Activated naive CD4-positive, alpha-beta T cell treated with anti-CD3 and anti-CD28 coated beads for 36 hours (primary cell): ENCODE data around the gene PDIK1L. TPM values are rescaled to one million over a fixed set of nuclear protein-coding genes. Genes with fewer than 3 reads are reported as not detected.

Source experiments
- CTCF ChIA-PET: fragments of 350-600 bp; sonication (Branson Sonifier 250); formaldehyde crosslinking; loops from one replicate; lab custom pipeline; 2021; ENCODE audit warnings: antibody characterized with exemption; lab: Charles Lee
- DNase-seq: peaks from one replicate; pipeline ENCODE4 v3.0.0-alpha.2; 2020
- H3K27ac Mint-ChIP-seq: one replicate; pipeline ENCODE4 v1.8.0; 2021; ENCODE audit warnings: mild to moderate bottlenecking, mixed read lengths
- H3K27me3 Mint-ChIP-seq: one replicate; pipeline ENCODE4 v1.8.0; 2021; ENCODE audit warnings: low read depth, mixed read lengths
- H3K36me3 Mint-ChIP-seq: one replicate; pipeline ENCODE4 v1.8.0; 2021; ENCODE audit warnings: low read depth, mixed read lengths
- H3K4me1 Mint-ChIP-seq: one replicate; pipeline ENCODE4 v1.8.0; 2021; ENCODE audit warnings: low read depth, mixed read lengths
- H3K4me3 Mint-ChIP-seq: one replicate; pipeline ENCODE4 v1.8.0; 2021; ENCODE audit warnings: mild to moderate bottlenecking, moderate library complexity, mixed read lengths
- H3K9me3 Mint-ChIP-seq: one replicate; pipeline ENCODE4 v1.8.0; 2021; ENCODE audit warnings: mixed read lengths
- intact Hi-C: fragments of 100-400 bp; cut with micrococcal nuclease; formaldehyde crosslinking; loops from one replicate; pipeline ENCODE4 v1.15.1; 2023
- total RNA-seq, 2 experiments: library from RNA; stranded (reverse); gene quantifications; one replicate each; pipeline ENCODE4 v1.2.3, GENCODE V29; 2021

Gene PDIK1L
- total RNA-seq, 2 experiments from 2014 or later = 20.5 to 21.4 TPM

DNA sequence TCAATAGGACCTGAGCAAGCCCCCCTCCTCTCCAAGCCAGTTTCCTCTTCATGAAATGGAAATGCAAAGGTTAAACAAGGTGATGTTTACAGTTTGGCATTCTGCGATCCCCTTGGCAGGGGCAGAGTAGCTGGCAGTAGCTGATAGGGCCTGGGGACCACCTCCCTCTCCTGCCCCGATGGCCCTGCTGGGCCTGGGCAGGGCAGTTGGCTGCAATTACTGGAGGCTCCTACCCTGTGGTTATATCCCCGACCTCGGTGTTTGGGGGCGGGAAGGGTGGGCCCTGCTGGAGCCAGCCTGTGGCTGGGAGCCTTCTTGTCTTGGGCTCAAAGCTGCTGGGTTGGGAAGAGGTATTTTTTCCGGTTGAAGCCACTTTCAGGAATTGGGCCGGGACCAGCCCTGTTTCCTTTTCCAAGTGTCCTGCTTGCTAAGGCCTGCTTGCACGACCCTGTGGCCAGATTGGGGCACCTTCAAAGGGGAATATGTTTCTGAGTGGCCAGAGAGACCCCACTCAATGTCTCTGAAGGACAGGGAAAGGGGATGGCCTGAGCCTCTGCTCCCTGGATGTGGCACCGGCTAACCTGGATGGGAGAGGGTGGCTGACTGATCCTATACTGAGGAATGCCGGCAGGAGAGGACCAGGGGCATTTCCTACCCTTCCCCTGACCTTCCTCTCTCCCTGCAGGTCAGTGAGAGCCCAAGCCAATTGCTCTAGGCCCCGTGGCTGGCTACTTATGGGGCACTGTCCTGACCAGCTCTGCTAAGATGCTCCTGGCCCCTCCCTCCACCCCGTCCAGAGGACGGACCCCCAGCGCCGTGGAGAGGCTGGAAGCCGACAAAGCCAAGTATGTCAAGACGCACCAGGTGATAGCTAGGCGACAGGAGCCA lies 49.1 kb downstream of the PDIK1L start:
- CTCF ChIA-PET = interaction anchor here (0.9 kb wide), 1 partner anchor 9 kb away, joined by 5 read pairs; the partner anchor contains the start of gene ZNF593
- Mint-ChIP-seq H3K4me3 (no peak overlapping the region), H3K27me3 (peaks cover 29% of the 10 kb centered on the region), H3K9me3 (no peaks in the 10 kb centered on the region), H3K36me3 (no peaks in the 10 kb centered on the region), H3K4me1 (peaks cover 16% of the 10 kb centered on the region), H3K27ac (no peak overlapping the region)
- intact Hi-C loops = no loop called here
- no peak for DNase-seq

DNA sequence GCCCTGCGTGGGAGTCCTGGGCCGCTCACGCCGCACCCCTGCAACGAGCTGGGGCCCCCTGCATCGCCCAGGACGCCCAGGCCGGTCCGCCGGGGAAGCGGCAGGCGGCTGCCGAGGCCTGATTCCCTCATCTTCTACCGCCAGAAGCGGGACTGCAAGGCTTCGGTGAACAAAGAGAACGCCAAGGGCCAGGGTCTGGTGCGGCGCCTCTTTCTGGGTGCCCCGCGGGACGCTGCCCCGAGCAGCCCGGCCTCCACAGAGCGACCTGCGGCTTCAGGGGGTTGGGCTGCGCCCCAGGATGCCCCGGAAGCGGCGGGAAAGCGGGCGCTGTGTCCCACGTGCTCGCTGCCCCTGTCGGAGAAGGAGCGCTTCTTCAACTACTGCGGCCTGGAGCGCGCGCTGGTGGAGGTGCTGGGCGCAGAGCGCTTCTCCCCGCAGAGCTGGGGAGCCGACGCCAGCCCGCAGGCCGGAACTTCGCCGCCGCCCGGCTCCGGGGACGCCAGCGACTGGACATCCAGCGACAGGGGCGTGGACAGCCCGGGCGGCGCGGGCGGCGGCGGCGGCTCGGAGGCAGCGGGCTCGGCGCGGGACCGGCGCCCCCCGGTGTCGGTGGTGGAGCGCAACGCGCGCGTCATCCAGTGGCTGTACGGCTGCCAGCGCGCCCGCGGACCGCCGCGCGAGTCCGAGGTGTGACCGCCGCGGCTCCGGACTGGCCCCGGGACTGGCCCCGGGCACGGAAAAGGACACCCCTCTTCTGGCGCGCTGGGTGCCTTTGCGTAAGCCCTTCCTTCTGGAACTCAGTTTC lies 50.0 kb downstream of the PDIK1L start:
- intact Hi-C loops = no loop called here
- CTCF ChIA-PET = interaction anchor here (0.9 to 1.2 kb wide), 2 partner anchors 8 to 10 kb away, joined by 5 read pairs; partner anchors contain the start of genes ZNF593 and ZNF593OS
- Mint-ChIP-seq H3K27ac (no peak overlapping the region), H3K27me3 (peaks cover 27% of the 10 kb centered on the region), H3K4me3 (peak overlapping the region; percentile 50), H3K4me1 (peaks cover 16% of the 10 kb centered on the region), H3K36me3 (no peaks in the 10 kb centered on the region), H3K9me3 (no peaks in the 10 kb centered on the region)
- peak; percentile 48 for DNase-seq

DNA sequence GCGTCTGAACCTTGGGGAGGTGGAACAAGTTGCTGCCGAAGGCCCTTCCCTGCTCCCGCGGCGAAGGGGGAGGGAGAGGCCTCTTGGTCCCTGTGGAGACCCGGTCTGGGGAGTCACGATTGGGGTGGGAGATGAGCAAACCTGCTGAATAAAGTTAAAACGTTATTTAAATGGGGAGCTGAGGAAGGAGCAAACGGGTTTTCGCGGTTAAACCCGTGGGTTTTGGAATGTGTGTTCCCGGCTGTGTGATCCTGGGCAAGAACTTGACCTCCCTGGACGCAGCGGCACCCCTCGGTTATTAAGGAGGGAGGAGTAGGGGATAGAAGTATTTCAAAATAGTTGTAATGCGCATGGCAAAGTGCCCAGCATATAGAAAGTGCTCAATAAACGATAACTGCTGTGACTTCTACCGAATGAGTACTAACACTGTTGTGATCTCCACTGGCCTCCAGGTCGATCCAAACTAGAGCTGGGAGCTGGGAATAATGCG lies 50.6 kb downstream of the PDIK1L start:
- Mint-ChIP-seq H3K9me3 (no peaks in the 10 kb centered on the region), H3K4me3 (peak overlapping the region; percentile 50), H3K27ac (no peak overlapping the region), H3K4me1 (peaks cover 13% of the 10 kb centered on the region), H3K36me3 (no peaks in the 10 kb centered on the region), H3K27me3 (peaks cover 27% of the 10 kb centered on the region)
- no peak for DNase-seq
- intact Hi-C loops = no loop called here
- CTCF ChIA-PET = interaction anchor here (0.6 to 1.9 kb wide), 4 partner anchors 9 to 71 kb away, joined by 3 to 9 read pairs (median 4); partner anchors contain the start of genes CEP85 and ZNF593OS

DNA sequence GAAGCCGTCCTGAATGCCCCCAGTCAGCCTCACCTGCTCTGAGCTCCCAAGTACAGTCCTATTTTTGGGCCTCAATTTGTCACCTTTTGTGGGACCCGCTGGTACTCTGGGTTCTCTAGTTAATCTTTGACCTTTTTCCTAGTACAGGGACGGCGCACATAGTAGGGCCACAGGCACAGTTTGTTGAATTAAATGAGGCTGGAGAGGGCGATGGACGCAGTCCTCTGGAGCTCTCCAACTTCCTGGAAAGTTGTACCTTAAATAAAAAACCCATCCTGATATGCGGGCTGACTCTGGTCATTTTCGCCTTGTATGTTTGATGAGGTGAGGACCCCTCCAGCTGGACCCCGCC lies 52.0 kb downstream of the PDIK1L start:
- no peak overlapping the region for H3K27ac Mint-ChIP-seq
- H3K27me3 Mint-ChIP-seq = peaks cover 25% of the 10 kb centered on the region
- DNase-seq = no peak
- CTCF ChIA-PET = interaction anchor here (0.8 to 1.9 kb wide), 8 partner anchors 9 to 253 kb away, joined by 3 to 9 read pairs (median 3); partner anchors contain the start of gene CEP85
- H3K4me1 Mint-ChIP-seq = peaks cover 13% of the 10 kb centered on the region
- intact Hi-C loops = loop anchor here (1.0 to 2.0 kb wide), 3 partner anchors 19 to 127 kb away; no protein-coding TSS in a partner anchor
- H3K9me3 Mint-ChIP-seq = no peaks in the 10 kb centered on the region
- peak overlapping the region; percentile 34 for H3K4me3 Mint-ChIP-seq
- H3K36me3 Mint-ChIP-seq = no peaks in the 10 kb centered on the region

DNA sequence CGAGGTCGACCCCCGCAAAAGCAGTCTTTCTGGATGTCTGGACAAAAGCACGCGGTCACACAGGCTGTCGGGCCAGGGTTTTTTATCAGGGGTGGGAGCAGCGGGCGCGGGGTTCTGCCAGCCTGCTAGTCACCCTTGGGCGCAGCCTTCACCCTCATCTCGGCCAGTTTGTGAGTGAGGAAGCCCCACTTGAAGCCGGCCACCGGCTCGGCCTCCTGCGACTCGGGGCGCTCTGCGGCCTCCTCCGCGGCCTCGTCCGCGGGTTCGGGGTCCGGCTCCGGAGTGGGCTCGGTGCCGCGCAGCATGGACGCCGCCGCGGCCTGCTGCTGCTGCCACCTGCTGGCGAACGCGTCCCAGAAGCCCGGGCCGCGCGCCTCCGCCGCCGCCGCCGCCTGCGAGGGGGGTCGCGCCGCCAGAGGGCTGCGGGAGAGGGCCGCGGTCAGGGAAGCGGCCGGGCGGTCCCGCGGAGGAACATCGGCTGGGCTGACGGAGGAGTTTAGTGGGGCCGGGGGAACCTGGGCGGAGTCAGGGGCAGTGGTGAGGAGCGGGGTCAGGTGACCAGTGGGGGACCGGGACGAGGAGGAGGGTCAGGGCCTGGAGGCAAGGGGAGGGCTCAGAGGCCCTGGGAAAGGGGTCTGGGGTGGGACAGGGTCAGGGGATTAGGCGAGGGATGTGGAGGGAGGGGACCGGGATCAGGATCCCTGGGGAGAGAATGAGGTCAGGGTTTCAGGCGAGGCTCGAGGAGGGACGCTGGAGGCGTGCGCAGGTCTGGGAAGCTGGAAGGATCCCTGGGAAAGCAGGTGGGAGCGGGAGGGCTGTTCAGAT lies 52.6 kb downstream of the PDIK1L start:
- Mint-ChIP-seq H3K4me3 (peak overlapping the region; percentile 50), H3K36me3 (no peaks in the 10 kb centered on the region), H3K27me3 (peaks cover 25% of the 10 kb centered on the region), H3K4me1 (peaks cover 13% of the 10 kb centered on the region), H3K27ac (no peak overlapping the region), H3K9me3 (no peaks in the 10 kb centered on the region)
- intact Hi-C loops = loop anchor here (1.0 to 2.0 kb wide), 3 partner anchors 19 to 128 kb away; no protein-coding TSS in a partner anchor
- CTCF ChIA-PET = interaction anchor here (0.8 to 1.9 kb wide), 7 partner anchors 8 to 253 kb away, joined by 3 to 9 read pairs (median 3); no protein-coding TSS in a partner anchor
- DNase-seq = peak; percentile 42

DNA sequence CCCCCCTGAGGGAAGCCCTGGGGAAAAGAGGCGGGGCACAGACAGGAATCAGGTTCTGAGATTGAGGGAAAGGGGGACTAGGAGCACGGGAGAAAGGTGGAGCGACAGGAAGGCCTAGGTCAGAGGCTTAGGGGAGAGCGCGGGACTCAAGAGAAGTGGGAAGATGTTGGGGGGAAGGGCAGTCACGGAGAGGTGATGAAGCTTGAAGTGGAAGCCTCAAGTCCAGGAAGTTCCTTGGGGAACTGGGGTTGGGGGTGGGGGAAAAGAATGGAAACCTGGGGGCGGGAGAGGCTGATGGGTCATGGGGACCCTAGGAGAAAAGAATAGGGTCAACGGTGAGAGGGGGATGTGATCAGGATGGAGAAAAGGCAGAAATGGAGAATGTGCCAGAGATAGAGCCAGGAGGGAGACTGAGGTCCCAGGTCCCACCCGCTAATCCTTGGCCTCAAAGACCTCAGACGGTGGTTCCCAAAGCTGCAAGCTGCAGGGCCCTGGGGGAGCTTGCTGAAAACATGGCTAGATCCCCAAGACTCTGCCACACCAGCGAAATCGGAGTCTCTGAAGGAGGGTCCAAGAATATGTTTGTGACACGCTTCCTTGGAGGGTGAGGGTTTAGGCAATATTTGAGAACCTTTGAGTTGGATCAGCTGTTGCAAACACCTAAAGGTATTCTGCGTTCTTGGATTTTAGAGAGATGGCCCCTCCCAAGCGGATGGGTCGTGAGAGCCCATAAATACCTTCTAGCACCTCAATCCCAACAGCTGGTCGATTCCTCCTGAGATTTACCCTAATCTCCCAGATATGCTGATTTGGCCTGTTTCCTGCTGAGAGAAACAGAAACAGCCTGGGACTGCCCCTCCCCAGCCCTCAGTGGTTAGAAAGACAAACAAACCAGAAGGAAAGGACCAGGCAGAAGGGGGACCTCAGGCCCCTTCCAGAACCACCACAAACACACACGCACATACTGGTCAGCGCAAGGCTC lies 53.5 kb downstream of the PDIK1L start:
- DNase-seq = no peak
- Mint-ChIP-seq H3K27ac (no peak overlapping the region), H3K4me3 (peak overlapping the region; percentile 50), H3K4me1 (peaks cover 13% of the 10 kb centered on the region), H3K36me3 (no peaks in the 10 kb centered on the region), H3K27me3 (peaks cover 21% of the 10 kb centered on the region), H3K9me3 (no peaks in the 10 kb centered on the region)
- CTCF ChIA-PET = no interaction called here
- intact Hi-C loops = loop anchor here (1.0 to 2.0 kb wide), 3 partner anchors 20 to 129 kb away; no protein-coding TSS in a partner anchor

DNA sequence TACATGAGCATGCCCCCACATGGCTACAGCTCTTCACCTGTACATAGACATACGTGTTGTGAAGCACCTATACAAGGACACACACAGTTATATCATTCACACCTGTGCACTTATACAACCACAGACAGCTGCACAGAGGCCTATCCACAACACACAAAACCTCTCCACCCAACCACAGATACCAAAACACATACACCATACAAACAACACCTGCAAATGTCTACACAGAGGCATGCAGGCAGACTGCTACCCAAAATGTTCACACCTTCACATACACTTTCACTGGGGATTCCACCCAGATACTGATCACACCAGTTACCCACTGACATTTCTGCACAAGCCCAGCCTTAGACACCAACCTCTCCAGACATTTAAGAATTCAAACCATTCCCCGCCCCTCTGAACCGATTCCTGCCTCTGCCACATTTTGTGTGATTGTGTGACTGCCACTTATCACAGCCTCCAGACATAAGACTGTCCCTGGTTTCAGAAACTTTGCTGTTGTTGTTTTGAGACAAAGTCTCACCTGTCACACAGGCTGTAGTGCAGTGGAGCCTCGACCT lies 55.2 kb downstream of the PDIK1L start:
- Mint-ChIP-seq H3K27ac (no peak overlapping the region), H3K36me3 (peaks cover 5% of the 10 kb centered on the region), H3K9me3 (no peaks in the 10 kb centered on the region), H3K27me3 (peaks cover 16% of the 10 kb centered on the region), H3K4me1 (peaks cover 21% of the 10 kb centered on the region), H3K4me3 (no peak overlapping the region)
- CTCF ChIA-PET = interaction anchor here (1.3 kb wide), 1 partner anchor 67 kb away, joined by 6 read pairs; the partner anchor contains the start of gene CEP85
- no peak for DNase-seq
- intact Hi-C loops = no loop called here

DNA sequence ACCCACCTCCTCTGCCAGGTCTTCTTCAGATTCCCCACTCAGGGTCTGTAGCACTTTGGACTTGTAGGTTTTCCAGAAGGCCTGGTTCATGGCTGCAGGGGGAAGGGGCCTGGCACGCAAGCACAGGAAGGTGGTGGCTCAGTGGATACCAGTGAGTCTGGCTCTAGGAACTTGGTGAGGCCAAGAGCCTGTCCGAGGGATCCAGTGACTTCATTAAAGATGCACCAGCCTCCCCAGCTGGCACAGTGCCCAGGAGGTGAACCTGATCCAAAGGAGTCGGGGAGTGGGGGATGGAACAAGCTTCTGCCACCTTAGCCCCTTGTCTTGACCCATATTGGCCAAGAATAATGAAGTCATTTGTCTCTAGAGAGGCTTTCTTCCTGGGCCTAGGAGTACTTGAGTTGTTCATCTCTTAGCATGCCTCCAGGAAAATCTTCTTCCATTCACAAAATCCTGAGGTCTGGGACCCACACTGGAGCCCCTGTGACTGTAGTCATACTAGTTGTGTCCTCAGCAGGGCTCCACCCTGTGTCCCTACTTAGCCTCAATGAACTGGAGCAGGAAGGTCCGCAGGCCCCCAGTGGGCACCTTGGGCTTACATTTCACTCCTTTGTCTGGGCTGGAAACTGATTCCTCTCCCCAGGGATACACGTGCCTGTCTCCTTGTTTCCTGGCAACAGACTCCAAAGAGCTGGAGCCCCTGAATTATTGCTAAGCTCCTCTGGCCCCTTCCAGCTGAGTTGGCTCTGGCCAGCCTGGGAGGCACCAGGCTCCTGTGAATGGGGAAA lies 57.0 kb downstream of the PDIK1L start, which contains the start of gene C1orf232:
Gene C1orf232, minus strand, starts transcription at position 554 of the 788 bp plus-strand sequence. Its CDS starts 464 bp downstream, at position 90.
- Mint-ChIP-seq H3K27ac (peak within 1 kb of the TSS; percentile 60), H3K4me1 (peaks cover 15% of the 10 kb centered on the region), H3K36me3 (peaks cover 5% of the 10 kb centered on the region), H3K9me3 (no peaks in the 10 kb centered on the region), H3K4me3 (peak within 1 kb of the TSS; percentile 78), H3K27me3 (peaks cover 6% of the 10 kb centered on the region)
- intact Hi-C loops = loop anchor here (1.0 kb wide), 2 partner anchors 66 to 153 kb away; partner anchors contain the start of gene CEP85
- no peak for DNase-seq
- CTCF ChIA-PET = interaction anchor here (0.8 to 2.1 kb wide), 6 partner anchors 10 to 223 kb away, joined by 3 to 31 read pairs (median 6); partner anchors contain the start of gene CEP85

DNA sequence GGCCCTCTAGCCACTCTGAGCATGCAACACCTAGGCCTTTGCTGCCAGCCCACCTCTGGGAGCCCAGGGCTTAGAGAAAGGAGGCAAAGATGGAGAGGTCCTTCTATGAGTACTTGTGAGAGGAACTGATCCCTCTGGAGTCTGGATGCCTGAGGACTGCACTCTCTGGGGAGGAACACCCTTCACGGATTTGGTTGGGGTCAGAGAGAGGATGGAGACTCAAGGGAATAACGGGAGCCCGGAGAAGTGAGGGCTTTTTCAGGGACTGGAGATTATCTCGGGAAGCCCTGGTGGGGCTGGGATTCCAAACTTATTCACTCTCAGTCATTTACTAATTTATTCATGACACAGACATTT lies 57.6 kb downstream of the PDIK1L start:
- CTCF ChIA-PET = interaction anchor here (0.8 to 2.1 kb wide), 13 partner anchors 8 to 222 kb away, joined by 3 to 31 read pairs (median 4); partner anchors contain the start of gene CEP85
- H3K4me1 Mint-ChIP-seq = peaks cover 13% of the 10 kb centered on the region
- no peaks in the 10 kb centered on the region for H3K9me3 Mint-ChIP-seq
- no peak overlapping the region for H3K27ac Mint-ChIP-seq
- DNase-seq = no peak
- intact Hi-C loops = loop anchor here (1.0 kb wide), 2 partner anchors 65 to 152 kb away; partner anchors contain the start of gene CEP85
- H3K4me3 Mint-ChIP-seq = peak overlapping the region; percentile 78
- H3K36me3 Mint-ChIP-seq = peaks cover 5% of the 10 kb centered on the region
- H3K27me3 Mint-ChIP-seq = peaks cover 2% of the 10 kb centered on the region
